ENCODE results near the gene RPAP2. TPM values are rescaled to one million over a fixed set of nuclear protein-coding genes. Genes with fewer than 3 reads are reported as not detected.
A peak's percentile ranks its signal among the peaks of the same experiment; 100 is the strongest.
"Not testable (repeated sequence)": the region's sequence is repeated elsewhere in the genome, so short reads cannot be mapped to it uniquely, and the experiment has no call there.

The RPAP2 gene
- 10 to 100 TPM; 34.5 to 36.3 TPM for total RNA-seq

DNA sequence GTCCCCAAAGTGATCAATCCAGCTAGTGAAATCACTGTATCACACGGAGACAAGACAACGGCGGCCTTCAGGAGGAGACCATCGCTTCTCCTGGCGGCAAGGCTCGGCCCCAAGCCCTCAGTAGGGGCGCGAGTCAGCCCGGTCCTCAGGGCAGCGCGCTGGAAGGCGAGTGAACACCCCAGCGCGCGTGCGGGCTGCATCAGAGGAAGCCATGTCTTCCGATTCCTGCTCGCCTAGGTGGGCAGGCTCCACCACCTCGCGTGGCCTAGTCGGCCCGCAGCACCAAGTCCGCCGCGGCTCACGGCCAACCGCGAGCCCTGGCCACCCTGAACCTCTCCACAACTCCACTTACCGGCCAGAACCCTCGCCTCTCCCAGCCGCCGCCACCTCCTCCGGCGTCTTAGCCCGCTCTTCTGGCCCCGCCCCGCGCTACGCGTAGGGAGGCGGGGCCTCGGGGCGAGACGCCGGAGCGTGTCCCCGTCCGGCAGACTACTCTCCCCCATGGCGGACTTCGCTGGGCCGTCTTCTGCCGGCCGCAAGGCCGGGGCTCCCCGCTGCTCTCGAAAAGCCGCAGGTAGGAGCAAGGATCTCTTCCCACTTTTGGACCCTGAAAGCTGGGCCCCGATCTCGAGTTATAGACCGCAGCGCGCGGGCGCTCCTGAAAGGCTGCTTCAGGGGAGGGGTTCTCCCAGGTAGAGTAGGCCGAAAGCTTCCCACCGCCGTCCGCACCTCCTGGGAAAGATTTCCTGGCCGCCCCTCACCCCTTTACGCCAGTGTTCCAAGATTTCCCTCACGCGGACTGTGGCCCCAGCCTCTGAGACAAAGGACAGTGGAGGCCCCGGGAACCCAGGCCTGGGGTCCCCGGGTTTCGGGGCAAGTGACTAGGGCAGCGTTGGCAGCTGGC lies at the start of gene RPAP2, which contains the start of gene GLMN:
Gene RPAP2, plus strand, starts transcription at position 487 of the 904 bp plus-strand sequence. Its CDS starts 15 bp downstream, at position 502.
Gene GLMN, minus strand, starts transcription at position 415 of the 904 bp plus-strand sequence. CDS start 988 bp downstream, outside the sequence.
- peaks cover 33% of the 10 kb centered on the region for H3K4me1 Mint-ChIP-seq
- H3K36me3 Mint-ChIP-seq, result peaks cover 25% of the 10 kb centered on the region

DNA sequence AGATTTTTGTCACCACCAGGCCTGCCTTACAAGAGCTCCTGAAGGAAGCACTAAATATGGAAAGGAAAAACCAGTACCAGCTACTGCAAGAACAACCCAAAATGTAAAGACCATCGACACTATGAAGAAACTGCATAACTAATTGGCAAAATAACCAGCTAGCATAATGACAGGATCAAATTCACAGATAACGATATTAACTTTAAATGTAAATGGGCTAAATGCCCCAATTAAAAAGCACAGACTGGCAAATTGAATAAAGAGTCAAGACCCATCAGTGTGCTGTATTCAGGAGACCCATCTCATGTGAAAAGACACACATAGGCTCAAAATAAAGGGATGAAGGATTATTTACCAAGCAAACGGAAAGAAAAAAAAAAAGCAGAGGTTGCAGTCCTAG lies 44.1 kb upstream of the RPAP2 start:
- H3K27ac Mint-ChIP-seq, H3K4me3 Mint-ChIP-seq, DNase-seq, H3K27me3 Mint-ChIP-seq, H3K4me1 Mint-ChIP-seq: not testable (repeated sequence)
- H3K36me3 Mint-ChIP-seq, result peaks cover 69% of the 10 kb centered on the region
- peaks cover 19% of the 10 kb centered on the region for H3K9me3 Mint-ChIP-seq

More for the DNA sequence above, at the start of gene RPAP2, which contains the start of gene GLMN:
- Mint-ChIP-seq H3K27ac (peak within 1 kb of the TSS; percentile 99), H3K9me3 (no peaks in the 10 kb centered on the region), H3K4me3 (peak within 1 kb of the TSS; percentile 97), H3K27me3 (no peaks in the 10 kb centered on the region)
- DNase-seq, result peak; percentile 85

DNA sequence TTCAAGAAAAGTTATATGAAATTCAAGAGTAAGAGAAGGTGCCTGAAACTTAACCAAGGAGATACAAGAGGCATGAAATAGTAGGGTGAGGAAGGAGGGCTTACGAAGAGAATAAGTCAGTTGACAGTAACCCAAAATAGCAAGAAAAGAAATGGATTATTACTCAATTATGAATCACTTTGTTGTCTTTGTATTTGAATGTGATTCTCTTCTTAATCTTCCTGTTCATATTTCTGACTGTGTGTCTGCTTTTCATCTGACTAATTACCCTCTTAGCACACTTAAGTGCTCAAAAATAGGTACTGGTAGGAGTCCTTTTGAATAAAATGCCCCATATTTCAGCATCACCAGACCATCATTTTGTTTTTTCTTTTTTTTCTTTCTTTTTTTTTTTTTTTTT lies 39.5 kb upstream of the RPAP2 start:
- Mint-ChIP-seq H3K4me1 (peaks cover 5% of the 10 kb centered on the region), H3K27me3 (no peaks in the 10 kb centered on the region), H3K9me3 (peaks cover 14% of the 10 kb centered on the region), H3K27ac (no peak overlapping the region), H3K36me3 (peaks cover 71% of the 10 kb centered on the region), H3K4me3 (no peak overlapping the region)
- no peak for DNase-seq

DNA sequence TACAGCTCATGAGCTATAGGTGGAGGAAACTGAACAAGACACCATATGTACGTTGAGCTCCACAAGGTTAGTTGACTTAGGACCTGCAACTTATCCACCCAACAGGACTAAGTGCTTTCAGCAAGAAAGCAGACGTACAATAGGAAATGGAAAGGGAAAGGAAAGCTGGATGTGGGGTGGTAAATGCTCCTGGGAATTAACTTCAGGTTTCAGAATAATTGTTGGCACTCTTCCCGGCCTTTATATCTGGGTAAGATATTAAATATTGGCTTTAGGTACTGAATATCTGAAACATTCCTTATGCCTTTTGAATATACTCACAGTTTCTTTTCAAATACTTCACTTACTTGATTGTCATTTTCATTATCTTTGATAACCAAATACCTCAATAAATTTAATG lies 36.3 kb upstream of the RPAP2 start:
- Mint-ChIP-seq H3K27ac (no peak overlapping the region), H3K4me1 (peaks cover 2% of the 10 kb centered on the region), H3K27me3 (no peaks in the 10 kb centered on the region), H3K9me3 (peaks cover 2% of the 10 kb centered on the region), H3K36me3 (peaks cover 42% of the 10 kb centered on the region), H3K4me3 (no peak overlapping the region)
- DNase-seq, result no peak

DNA sequence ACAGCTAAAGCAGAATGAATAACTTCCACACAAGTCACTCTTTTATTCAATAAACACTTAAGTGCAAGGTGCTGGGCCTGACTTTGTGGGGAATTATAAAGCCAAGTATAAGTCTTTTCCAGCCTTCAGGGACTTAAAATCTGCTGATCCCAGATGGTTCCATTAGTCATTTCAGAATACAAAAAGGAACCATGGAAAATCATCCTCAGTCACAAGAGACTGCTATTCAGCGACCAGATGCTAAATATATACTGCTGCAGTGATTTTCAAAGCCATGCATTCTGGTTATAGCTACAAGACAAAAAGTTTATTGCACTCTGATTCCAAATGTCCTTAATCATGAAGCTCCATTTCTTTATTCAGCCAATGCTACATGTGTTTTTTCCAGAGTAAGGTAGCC lies 25.8 kb upstream of the RPAP2 start:
- Mint-ChIP-seq H3K36me3 (peaks cover 27% of the 10 kb centered on the region), H3K4me1 (no peaks in the 10 kb centered on the region), H3K9me3 (no peaks in the 10 kb centered on the region), H3K4me3 (no peak overlapping the region), H3K27me3 (no peaks in the 10 kb centered on the region), H3K27ac (no peak overlapping the region)
- no peak for DNase-seq

DNA sequence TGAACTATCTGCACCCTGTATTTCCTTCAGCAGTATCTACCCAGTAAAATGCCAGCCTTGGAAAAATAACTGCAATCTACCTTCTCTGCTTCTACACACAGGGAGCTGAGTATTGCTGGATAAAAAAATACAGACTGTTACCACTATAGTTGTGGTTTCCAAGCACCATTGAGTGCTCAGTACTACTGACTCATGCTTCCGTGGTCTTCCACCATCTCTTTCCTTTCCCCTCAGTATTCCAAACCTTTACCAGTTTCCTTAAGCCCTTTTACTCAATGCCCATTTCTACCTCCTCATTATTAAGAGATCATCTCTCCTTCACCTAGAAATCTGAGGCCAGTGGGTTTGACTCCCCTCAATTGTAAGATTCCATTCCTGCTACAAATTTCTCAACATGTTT lies 23.9 kb upstream of the RPAP2 start:
- no peak for DNase-seq
- Mint-ChIP-seq H3K9me3 (no peaks in the 10 kb centered on the region), H3K4me1 (no peaks in the 10 kb centered on the region), H3K27ac (no peak overlapping the region), H3K36me3 (peaks cover 35% of the 10 kb centered on the region), H3K27me3 (no peaks in the 10 kb centered on the region), H3K4me3 (no peak overlapping the region)

DNA sequence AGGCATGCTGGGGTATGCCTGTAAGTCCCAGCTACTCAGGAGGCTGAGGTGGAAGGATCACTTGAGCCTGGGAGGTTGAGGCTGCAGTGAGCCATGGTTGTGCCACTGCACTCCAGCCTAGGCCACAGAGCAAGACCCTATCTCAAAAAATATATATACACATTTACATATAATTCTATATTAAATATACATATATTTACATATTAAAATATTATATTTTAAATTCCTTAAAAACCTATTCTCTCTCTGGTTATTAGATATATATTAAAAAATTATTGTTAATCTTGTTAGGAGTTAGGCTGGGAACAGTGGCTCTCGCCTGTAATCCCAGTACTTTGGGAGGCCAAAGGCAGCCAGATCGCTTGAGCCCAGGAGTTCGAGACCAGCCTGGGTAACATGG lies 22.8 kb upstream of the RPAP2 start:
- Mint-ChIP-seq H3K9me3 (no peaks in the 10 kb centered on the region), H3K27me3 (no peaks in the 10 kb centered on the region), H3K4me3 (no peak overlapping the region), H3K27ac (no peak overlapping the region), H3K4me1 (peaks cover 2% of the 10 kb centered on the region), H3K36me3 (peaks cover 47% of the 10 kb centered on the region)
- DNase-seq, result no peak

DNA sequence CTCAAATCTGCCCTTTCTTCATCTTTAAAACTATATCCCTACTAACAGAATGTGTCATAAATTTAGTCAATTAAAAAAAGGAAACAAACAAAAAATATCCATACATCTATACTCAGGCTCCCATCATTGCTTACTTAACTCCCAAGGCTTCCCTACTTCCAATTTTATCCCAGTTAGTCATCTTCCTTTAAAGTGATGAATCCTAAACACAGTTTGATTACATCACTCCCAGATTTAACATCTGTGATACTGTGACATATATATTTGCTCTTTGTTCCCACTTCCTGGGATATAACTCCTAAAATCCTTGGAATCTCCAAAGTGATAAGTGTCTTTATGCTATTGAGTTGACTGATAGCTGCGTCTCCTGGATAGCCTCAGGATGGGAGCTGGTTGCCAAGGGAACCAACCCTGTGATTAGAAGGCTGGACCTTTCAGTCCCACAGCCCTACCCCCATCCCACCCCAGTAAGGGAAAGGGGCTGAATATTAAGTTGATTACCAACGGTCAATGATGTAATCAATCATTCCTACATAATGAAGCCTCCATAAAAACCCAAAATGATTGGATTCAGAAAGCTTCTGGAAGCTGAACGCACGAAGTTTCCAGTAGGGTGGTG lies 21.6 kb upstream of the RPAP2 start:
- H3K36me3 Mint-ChIP-seq, result peaks cover 56% of the 10 kb centered on the region

DNA sequence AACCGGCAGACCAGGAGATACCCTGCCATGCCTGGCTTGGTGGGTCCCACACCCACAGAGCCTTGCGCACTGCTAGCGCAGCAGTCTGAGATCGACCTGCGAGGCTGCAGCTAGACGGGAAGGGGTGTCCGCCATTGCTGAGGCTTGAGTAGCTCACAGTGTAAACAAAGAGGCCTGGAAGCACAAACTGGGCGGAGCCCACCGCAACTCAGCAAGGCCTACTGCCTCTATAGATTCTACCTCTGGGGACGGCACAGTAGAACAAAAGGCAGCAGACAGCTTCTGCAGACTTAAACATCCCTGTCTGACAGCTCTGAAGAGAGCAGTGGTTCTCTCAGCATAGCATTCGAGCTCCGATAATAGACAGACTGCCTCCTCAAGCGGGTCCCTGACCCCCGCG lies 19.1 kb upstream of the RPAP2 start:
- not testable (repeated sequence) for H3K4me1 Mint-ChIP-seq, DNase-seq, H3K27ac Mint-ChIP-seq, H3K9me3 Mint-ChIP-seq, H3K27me3 Mint-ChIP-seq, H3K4me3 Mint-ChIP-seq
- H3K36me3 Mint-ChIP-seq, result peaks cover 68% of the 10 kb centered on the region

More for the DNA sequence above, 21.6 kb upstream of the RPAP2 start:
- H3K4me3 Mint-ChIP-seq, result no peak overlapping the region
- H3K27me3 Mint-ChIP-seq, result no peaks in the 10 kb centered on the region
- peaks cover 3% of the 10 kb centered on the region for H3K9me3 Mint-ChIP-seq
- no peak overlapping the region for H3K27ac Mint-ChIP-seq
- DNase-seq, result no peak
- peaks cover 5% of the 10 kb centered on the region for H3K4me1 Mint-ChIP-seq

DNA sequence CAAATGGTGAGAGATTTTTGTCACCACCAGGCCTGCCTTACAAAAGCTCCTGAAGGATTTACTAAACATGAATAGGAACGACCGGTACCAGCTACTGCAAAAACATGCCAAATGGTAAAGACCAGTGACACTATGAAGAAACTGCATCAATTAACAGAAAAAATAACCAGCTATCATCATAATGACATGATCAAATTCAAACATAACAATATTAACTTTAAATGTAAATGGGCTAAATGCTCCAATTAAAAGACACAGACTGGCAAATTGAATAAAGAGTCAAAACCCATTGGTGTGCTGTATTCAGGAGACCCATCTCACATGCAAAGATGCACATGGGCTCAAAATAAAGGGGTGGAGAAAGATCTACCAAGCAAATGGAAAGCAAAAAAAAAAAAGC lies 17.4 kb upstream of the RPAP2 start:
- peaks cover 75% of the 10 kb centered on the region for H3K36me3 Mint-ChIP-seq
- not testable (repeated sequence) for H3K9me3 Mint-ChIP-seq, H3K27me3 Mint-ChIP-seq, H3K4me3 Mint-ChIP-seq, DNase-seq, H3K4me1 Mint-ChIP-seq, H3K27ac Mint-ChIP-seq

DNA sequence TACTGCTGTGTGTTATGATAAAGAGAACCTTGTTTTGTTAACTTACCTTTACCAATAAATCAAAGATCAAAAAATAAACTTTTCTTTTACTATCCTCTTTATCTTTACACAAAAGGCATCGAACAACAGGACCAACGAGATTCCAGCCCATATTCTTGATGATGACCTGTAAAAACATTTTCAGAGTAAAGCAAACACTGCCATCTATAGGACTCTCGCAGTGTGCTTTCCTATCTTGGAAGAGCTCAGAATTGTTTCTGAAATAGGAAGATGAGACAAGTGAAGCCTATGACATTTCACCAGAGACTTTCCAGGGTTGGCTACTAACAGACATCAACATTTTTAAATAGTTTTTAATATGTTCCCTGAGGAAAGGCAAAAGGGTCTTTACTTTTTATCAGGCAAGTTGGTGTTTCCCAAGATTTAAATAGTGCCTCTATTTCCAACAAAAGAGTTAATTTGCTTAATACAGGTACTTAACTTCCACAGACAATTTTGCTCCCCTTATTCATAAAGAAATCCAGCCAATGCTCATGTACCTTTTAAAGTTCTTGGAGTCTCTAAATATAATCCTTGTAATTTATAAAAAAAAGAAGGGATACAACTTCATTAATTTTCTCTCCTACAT lies 7.4 kb upstream of the RPAP2 start:
- Mint-ChIP-seq H3K9me3 (no peaks in the 10 kb centered on the region), H3K27ac (no peak overlapping the region), H3K36me3 (peaks cover 28% of the 10 kb centered on the region), H3K4me3 (no peak overlapping the region), H3K27me3 (no peaks in the 10 kb centered on the region), H3K4me1 (peaks cover 19% of the 10 kb centered on the region)
- DNase-seq, result no peak

DNA sequence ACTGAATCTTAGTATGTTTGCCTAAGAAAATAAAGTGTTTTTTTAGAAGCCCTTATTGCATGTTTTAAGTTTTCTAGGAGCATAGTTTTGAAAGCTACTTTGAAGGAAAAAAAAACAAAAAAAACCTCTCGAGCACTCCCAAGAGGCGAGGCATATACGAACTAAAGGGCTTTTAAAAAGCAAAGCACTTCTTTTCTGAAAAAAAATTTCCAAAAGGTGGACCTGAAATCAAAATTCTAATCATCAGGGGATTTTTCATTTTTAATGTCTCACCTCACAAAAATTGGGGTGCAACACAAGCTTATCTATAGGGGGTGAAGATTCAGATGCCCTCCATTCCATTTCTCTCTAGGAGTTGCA lies 666 bp upstream of the RPAP2 start:
- peaks cover 29% of the 10 kb centered on the region for H3K36me3 Mint-ChIP-seq

DNA sequence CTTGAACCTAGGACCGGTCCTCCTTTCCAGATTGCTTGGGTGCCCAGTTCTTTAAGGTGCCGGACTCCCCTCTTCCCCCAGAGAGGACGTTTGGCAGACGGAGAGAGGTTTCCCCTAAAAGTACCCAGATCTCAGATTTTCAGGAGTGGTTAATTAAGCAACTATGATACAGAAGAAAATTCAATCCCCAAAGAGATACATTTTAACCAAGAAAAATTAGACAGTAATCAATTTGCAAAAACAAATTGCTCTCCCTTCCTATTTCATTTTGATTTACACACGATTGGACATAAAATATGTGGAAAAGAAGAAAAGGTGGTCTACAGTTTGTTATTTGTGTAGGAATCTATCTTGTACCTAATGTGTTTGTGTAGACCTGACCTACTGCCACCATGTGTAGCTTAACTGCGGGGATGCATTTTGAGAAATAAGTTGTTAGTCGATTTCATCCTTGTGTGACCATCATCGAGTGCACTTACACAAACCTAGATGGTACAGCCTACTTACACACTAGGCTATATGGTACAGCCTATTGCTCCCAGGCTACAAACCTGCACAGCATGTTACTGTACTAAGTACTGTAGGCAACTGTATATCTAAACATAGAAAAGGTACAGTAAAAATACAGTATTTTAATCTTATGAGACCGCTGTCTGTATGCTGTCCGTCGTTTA lies 755 bp downstream of the RPAP2 start:
- Mint-ChIP-seq H3K4me3 (peak overlapping the region; percentile 97), H3K27ac (peak overlapping the region; percentile 99), H3K9me3 (no peaks in the 10 kb centered on the region), H3K4me1 (peaks cover 33% of the 10 kb centered on the region), H3K27me3 (no peaks in the 10 kb centered on the region), H3K36me3 (peaks cover 27% of the 10 kb centered on the region)
- DNase-seq, result no peak

More for the DNA sequence above, 666 bp upstream of the RPAP2 start:
- Mint-ChIP-seq H3K4me1 (peaks cover 33% of the 10 kb centered on the region), H3K9me3 (no peaks in the 10 kb centered on the region), H3K27ac (peak overlapping the region; percentile 99), H3K4me3 (peak overlapping the region; percentile 97), H3K27me3 (no peaks in the 10 kb centered on the region)
- no peak for DNase-seq

DNA sequence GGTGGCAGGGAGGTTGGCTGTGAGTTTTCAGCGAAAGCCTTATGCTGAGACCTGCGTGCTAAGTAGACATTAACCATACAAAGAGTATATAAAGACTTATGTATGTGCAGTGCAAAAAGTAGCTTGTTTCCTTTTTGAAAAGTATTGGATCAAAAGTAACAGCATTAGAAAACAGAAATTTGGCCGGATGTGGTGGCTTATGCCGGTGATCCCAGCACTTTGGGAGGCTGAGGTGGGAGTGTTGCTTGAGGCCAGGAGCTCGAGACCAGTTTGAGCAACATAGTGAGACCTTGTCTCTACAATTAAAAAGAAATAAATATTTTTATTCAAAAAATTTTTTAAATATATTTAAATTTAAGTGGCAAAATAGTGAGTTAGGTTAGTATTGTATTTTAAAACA lies 2.2 kb downstream of the RPAP2 start:
- Mint-ChIP-seq H3K4me1 (peaks cover 28% of the 10 kb centered on the region), H3K36me3 (peaks cover 25% of the 10 kb centered on the region), H3K27ac (no peak overlapping the region), H3K9me3 (no peaks in the 10 kb centered on the region), H3K4me3 (no peak overlapping the region), H3K27me3 (no peaks in the 10 kb centered on the region)
- no peak for DNase-seq

DNA sequence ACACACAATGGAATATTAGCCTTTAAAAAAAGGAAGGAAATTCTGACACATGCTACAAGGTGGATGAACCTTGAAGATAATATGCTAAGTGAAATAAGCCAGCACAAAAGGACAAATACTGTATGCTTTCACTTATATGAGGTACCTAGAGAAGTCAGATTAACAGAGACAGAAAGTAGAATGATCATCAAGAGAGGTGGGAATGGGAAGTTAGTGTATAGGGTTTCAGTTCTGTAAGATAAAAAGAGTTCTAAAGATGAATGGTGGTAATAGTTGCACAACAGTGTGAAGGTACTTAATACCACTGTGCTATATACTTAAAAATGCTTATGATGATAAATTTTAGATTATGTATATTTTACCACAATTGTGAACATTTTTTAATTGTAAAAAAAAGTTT lies 7.2 kb downstream of the RPAP2 start:
- no peak for DNase-seq
- peaks cover 15% of the 10 kb centered on the region for H3K36me3 Mint-ChIP-seq
- no peak overlapping the region for H3K4me3 Mint-ChIP-seq
- H3K4me1 Mint-ChIP-seq, result peaks cover 14% of the 10 kb centered on the region
- H3K27me3 Mint-ChIP-seq, result no peaks in the 10 kb centered on the region
- no peaks in the 10 kb centered on the region for H3K9me3 Mint-ChIP-seq
- no peak overlapping the region for H3K27ac Mint-ChIP-seq
